Left renal cortex interstitium (tissue), 4 donors: ENCODE data around the gene TFAM. TPM values are rescaled to one million over a fixed set of nuclear protein-coding genes. Genes with fewer than 3 reads are reported as not detected.

Experiments
- DNase-seq, 4 donors: peaks; one replicate each; pipeline ENCODE4 v3.0.0-alpha.2; 2013; ENCODE audit warnings: low read depth in 4 of 4, low spot score in 2 of 4, missing footprints in 1 of 4
- polyA plus RNA-seq, 4 donors: library from polyadenylated mRNA; unstranded; fragments of 120-200 nt; gene quantifications; one replicate each; pipeline ENCODE4 v1.2.1, GENCODE V29; 2013; ENCODE audit not compliant: insufficient read length in 4 of 4

TFAM gene
- polyA plus RNA-seq, result 10 to 100 TPM; 68.0 to 74.8 (median 72.1) TPM

DNA sequence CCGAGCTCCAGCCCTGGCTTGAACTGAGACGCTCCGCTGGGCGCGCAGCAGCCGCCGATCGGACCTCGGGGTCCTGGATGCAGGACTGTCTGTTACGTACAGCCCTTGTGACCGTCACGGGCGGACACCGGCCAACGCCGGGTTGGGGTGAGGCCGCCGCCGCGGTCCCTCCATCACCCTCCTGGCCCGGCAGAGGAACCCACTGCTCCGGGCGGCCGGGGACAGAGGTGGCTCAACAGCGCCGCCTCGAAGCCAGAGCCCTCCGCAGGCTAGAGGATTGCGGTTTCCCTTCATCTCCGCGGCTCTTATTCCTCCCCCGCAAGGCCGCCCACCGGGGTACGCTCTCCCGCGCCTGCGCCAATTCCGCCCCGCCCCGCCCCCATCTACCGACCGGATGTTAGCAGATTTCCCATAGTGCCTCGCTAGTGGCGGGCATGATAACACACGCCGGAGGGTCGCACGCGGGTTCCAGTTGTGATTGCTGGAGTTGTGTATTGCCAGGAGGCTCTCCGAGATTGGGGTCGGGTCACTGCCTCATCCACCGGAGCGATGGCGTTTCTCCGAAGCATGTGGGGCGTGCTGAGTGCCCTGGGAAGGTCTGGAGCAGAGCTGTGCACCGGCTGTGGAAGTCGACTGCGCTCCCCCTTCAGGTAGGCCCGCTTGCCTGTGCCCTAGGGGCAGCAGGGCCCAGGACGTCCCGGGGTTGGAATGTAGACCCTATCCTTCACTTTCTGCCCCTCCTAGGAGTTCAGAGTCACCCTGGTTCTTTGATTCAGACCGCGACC, at the start of gene TFAM:
Gene TFAM, plus strand, starts transcription at position 412 of the 785 bp plus-strand sequence. Its CDS starts 138 bp downstream, at position 550.
- peak; percentile 78 to 87 (median 80) for DNase-seq

DNA sequence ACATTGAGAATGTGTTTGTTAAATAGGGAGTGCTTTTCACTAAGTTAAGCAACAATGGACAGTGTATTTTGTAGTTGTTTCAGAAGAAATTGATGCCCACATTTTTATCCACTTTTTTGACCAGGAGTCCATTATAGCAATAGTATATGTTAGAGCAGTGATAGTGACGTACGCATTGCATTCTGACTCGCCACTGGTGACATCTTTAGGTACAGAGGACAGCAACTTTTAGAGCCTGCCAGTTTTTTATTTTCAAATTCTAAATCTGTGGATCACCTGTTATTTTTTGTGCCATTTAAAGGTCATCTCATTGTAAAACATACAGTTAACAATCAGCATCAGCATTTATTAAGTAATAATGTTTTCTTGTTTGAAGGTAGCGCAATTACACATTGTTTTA, 49.0 kb upstream of the TFAM start:
- no peak for DNase-seq

DNA sequence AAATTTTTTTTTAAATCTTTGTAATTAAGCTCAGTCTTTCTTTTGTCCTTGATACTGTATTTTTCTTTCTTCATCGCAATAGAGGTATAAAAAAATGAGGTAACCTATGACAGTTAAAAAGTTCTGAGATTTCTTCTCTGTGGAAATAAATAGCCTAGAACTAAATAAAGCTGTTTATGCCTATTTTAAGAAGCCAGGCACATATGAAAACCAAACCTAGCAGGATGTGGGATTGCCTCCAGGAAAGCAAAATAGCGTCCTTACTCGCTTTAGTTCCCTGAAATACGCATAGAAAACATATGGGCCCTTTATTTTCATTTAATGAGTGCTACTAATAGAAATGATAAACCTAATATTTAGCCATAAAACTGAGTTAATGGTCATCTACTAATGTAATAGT, 43.8 kb upstream of the TFAM start:
- DNase-seq, result no peak

DNA sequence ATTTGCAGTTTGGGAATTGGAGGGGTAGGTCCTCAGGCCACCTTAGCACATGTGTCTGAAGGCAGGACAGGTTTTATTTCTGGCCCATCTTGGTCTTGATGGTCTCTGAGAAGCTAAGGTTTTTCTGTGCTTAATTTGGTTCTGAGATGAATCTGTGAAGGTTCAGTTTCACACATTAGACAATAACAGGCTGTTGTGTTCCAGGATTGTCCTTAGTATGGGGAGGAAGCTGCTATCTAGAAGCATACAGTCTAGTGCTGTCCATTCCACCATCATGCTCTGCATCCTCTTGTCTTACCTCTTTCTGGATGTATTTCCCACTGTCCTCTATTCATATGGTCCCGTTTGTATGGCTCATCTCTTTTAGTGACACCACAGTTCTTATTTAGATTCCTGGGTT, 43.3 kb upstream of the TFAM start:
- DNase-seq, result no peak

DNA sequence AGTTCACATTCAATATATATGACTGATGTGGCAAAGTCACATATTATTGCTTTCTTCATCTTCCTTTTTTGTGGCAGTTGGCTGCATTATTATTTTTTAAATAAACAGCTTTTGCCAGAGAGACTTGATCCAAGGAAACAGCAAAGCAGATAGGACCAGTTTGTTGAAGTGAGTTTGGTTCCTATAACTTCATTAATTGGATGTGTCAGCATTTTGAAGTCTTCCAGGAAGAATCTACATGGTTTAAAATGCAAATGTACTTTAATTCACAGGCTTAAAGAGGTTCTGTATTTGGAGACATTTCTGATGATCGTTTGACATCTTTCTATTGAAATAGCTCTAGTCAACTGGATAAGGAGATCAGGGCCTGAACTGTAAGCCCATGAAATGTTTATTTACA, 37.2 kb upstream of the TFAM start:
- DNase-seq, result no peak

DNA sequence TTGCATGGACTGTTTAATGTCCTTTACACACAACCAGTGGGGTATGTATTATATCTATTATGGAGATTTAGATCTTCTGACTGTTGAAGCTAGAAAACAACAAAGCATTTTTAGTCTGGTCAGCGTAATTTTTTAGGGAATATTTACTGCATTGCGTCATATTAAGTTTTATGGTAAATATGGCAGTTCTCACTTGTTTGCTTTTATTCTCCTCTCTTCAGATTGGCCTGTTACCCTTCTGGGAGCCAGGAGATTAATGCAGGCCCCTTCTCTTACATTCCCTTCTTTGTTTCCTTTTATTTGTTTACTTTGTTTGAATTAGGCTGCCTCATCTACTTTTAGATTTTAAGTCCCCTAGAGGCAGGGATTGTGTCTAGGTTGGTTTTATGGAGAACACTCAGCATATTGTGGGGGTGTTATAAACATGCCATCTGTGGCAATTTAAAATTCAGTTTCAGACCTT, 36.6 kb upstream of the TFAM start:
- no peak for DNase-seq

DNA sequence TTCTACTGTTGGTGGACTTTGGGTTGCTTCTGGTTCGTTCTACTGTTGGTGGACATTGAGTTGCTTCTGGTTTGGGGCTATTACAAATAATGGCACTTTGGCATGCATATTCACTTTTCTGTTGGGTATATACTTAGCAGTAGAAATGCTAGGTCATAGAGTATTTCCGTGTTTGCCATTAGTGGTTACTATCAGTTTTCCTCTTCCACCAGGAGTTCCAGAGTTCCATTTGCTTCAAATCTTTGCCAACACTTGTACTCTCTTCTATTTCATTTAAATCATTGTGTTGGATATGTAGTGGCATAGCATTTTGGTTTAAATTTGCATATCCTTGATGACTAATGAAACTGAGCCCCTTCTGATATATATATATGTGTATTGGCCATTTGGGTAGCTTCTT, 35.2 kb upstream of the TFAM start:
- DNase-seq, result no peak

DNA sequence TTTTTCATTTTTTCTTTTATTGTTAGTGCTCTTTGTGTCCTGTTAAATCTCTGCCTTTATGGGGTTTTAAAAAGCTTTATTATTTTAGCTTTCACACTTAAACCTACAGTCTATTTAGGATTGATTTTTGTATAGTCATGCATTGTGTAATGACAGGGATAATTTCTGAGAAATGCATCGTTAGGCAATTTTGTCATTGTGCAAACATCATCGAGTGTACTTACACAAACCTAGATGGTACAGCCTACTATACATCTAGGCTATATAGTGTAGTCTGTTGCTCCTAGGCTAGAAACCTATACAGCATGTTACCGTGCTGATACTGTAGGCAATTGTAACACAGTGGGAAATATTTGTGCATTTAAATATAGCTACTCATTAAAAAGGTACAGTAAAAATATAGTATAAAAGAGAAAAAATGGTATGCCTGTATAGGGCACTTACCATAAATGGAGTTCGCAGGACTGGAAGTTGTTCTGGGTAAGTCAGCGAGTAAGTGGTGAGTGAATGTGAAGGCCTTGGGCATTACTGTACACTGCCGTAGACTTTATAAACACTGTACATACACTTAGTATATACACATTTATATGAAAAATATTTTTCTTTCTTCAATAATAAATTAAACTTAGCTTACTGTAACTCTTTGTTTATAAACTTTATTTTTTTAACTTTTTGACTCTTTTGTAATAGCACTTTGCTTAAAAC, 34.4 kb upstream of the TFAM start:
- DNase-seq, result no peak

DNA sequence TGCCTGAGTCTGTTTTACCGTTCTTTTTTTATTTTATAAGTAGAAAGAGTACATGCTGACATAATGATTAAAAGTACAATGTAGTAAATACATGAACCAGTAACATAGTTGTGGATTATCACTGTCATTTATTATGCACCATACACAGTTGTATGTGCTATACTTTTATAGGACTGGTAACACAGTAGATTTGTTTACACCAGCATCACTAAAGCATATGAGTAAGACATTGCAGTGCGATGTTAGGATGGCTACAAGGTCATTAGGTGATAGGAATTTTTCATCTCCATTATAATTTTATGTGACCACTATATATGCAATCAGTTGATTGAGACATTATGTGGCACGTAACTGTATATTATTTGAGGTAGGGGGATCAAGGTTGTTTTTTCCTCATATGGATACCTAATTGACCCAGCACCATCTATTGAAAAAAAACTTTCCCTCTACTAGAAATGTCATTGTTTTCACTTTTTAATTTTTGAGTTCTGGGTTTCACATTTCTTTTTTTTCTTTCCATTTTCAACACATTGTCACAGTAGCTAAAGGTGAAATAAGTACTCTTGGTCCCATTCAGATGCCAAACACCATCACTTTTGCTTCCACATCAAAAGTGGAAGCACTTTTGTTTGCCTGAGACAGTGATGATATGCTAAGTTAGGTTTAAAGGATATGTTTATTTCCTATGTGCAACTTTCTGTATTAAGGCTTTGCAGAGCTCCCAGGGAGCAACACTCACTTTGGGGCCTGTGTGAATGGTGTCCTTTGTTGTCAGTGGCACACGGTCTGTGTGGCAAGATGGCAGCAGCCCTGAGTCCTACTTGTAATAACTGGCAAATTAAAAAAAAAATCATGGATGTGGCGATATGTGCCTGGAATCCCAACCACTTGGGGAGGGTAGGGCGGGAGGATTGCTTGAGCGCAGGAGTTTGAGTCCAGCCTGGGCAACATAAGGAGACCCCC, 33.3 kb upstream of the TFAM start:
- DNase-seq, result no peak

DNA sequence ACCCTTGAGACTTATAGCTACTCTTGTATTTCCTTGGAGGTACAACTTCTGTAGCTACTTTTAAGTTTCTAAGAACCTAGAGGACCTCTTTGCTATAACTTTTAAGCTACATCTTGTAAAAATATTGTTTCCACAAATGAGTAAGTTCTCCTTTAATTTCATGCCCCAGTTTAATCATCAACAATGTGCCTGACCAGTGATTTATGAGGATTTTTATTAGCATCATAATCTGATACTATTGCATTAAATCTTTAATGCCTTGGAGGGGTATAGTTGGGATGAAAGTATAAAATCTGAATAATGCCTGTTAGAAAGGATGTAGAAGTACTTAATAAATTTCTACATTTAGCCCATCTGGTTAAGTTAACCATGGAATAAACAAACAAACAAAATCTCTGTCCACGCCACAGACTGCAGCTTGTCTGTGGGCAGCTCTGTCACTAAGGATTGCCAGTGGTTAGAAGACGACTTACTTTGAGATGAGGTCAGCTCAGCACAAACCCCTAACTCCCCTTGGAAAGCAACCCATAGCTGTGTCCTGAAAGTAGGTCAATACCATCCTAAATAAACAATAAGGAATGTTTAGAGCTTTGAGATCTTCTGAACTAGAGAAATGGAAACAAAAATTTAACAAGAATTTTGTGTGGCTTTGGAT, 32.1 kb upstream of the TFAM start:
- DNase-seq, result no peak

DNA sequence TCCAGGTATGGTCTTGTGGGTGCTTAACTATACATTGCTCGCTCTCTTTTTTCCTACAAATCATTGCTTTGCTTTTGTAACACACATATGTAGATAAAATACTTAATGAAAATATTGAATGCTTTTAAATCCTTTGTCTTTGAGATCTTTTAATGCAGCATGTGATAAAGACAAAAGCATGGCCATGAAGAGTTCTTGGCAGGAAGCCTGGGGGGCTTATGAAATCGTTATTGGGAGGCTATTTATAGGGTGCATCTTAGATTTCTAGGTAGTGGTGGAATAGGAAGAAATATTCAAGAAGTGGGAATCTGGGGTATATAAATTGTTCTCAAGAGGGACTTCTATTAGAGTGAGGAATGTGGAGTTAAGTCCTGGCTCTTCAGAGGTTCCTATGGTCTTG, 28.5 kb upstream of the TFAM start:
- DNase-seq, result no peak

DNA sequence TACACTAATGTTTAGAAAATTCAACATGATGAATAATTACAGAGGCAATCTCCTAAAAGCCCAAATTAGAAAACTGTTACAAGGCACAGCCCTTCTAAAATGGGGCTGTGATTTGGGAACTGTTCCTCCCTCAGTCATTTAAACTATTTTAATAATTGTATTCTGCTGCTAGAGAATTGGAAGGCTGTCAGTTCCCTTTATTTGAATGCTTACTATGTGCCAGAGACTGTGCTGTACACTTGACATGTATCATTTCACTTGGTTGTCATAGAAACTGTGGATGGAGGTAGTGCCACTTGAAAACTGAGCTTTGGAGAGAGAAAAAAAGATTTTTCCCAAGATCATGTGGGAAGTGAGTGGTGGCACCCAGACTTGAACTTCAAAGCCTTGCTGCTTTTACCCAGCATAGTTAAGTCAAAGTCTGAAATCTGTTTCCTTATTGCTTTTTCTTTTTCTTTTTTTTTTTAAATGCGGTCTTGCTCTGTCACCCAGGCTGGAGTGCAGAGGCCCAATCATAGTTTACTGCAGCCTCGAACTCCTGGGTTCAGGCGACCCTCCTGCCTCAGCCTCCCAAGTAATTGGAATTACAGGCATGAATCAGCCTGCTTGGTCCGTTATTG, 26.8 kb upstream of the TFAM start:
- no peak for DNase-seq

DNA sequence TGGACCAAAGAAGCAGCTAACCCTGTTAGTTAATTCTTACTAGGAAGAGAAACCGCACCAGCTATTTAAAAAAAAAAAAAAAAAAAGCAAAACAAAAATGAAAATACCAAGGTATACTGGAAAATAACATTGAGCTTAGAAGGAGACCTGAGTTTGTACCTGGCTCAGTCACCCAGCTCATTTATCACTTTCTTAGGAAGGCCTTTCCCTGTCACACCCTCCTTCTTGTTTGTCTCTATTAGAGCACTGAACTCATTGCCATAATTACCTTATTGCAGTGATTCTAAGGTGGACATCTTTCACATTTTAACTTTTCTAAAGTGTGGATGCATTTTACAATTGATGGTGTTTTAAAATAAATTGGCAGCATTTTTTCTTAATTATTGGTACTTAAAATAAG, 26.3 kb upstream of the TFAM start:
- no peak for DNase-seq

DNA sequence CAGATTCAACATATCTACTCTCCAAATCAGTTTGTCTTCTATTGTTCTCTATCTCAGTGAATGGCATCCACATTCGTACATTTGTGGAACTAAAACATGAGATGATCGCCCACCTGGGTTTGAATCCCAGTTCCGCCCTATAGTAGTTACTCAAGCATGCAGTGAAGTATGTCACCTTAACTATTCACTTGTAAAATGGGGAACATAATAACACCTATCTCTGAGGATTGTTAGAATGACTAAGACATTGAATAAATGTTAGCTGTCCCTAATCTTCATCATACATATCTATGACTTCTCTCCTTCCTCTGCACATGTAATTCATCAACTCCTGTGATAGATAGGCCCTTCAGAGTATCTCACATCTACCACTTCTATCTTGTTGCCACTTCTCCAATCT, 25.7 kb upstream of the TFAM start:
- DNase-seq, result no peak

DNA sequence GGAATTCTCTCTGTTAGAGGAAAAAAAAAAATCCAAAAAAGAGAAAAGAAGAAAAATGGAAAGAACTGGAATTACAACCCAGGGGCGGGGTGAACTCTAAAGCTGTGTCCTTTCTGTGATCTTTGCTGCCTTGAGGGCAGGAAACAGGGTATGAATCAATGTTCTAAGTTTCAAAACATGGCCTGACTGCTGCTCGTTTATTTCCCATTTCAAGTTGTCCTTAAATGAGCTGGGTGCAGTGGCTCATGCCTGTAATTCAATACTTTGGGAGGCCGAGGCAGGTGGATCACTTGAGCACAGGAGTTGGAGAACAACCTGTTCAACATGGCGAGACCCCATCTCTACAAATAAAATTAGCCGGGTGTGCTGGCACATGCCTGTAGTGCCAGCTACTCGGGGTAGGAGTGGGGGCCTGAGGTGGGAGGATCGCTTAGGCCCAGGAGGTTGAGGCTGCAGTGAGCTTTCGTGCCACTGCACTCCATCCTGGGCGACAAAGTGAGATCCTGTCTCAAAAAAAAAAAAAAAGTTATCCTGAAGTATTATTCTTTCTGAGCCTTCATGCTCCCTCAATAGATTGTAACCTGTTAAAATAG, 24.7 kb upstream of the TFAM start:
- DNase-seq, result no peak

DNA sequence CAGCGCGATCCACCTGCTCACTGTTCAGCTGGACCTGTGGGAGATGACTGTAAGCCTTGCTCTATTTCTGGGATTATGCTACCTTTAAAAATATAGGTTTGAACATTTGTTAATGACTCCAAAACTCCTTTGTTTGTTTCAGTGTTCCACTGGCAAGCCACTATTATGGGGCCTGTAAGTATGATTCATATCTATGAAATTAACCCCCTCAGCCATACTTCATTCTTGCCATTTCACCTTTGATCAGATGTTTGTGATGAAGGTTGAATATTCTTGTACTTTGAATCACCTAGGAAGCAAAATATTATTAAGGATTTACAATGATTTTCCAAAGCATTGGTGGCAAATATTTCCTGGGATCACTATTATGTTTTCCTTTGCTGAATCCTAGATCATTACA, 23.9 kb upstream of the TFAM start:
- DNase-seq, result no peak

DNA sequence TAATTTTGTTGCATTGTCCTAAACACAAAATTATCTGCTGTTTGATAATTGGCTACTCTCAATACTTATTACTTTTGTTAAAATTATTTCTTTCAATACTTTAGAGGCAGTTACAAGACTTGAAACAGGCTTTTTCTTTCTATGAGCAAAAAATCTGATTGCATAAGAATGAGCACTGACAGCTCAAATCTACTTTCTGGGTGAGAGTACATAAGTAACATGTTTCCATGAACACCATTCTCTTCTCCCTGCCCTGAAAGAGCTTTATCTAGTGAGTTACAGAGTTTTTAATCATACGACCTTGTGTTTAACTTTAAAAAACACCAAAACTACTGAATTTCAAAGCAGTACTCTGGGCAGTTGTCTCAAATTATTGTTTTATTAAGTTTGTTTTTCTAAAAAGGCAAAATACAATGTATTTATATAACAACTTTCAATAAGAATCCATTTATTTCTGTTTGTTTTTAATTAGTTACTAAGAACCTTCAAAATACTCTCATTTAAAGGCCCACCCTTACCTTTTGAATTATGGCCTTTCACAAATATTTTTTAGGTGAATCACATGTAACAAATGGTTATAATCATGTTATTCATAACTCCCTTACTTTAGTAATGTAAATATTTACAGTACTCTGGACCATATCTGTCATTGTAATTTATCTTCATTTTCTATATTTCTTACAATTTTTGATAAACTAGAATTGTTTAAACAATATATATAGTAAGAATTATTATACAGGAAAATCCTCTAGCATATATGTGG, 23.0 kb upstream of the TFAM start:
- no peak for DNase-seq

DNA sequence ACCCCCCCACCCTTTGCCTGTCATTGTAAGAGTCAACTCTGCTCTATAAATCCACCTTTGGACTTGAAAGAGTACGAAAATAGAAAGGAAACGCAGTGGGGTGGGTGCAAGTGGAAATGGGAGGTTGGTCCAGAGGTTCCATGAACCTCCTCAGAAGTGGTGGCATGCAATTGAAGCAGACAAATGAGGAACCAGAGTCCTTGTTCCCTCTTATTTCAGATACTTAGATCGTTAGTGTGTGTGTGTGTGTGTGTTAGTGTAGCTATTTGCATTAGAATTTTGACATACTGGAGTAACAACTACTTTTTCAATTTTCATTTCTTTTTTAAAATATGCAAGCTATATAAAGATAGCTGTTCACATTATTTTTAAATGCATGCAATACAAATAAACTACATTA, 18.1 kb upstream of the TFAM start:
- DNase-seq, result no peak

DNA sequence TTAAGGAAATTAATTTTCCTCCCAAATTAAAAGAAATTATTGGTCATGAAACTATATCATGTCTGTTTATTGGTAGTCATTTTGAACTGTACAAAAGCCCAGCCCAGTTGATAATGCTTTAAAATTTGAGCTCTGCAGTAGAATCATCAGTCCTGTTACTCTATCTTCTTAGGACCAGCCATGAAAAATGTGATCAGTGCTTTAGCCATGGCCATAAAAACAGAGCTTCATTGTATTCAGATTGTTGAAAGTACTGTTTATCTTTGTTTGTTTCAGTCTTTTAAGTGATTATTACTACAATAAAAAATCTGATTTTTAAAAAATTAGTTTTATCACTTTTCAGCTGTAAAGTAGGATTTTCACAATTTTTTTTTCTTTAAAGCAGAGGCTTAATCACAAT, 13.7 kb upstream of the TFAM start:
- DNase-seq, result no peak
